Chondrocyte (in vitro differentiated cells): ENCODE results near the gene LRFN2. TPM values are rescaled to one million over a fixed set of nuclear protein-coding genes. Genes with fewer than 3 reads are reported as not detected.

ENCODE experiments used
- DNase-seq: peaks from one replicate; pipeline ENCODE4 v3.0.0; 2021; ENCODE audit warnings: mixed read lengths, low spot score
- H3K27ac Mint-ChIP-seq: one replicate; pipeline ENCODE4 v1.8.0; 2021; ENCODE audit warnings: mild to moderate bottlenecking, moderate library complexity, mixed read lengths; ENCODE audit not compliant: unreplicated experiment
- H3K27me3 Mint-ChIP-seq: 2 replicates; pipeline ENCODE4 v1.8.0; 2021; ENCODE audit warnings: low read depth, mixed read lengths
- H3K36me3 Mint-ChIP-seq: 2 replicates; pipeline ENCODE4 v1.8.0; 2021; ENCODE audit warnings: low read depth, mixed read lengths
- H3K4me1 Mint-ChIP-seq: 2 replicates; pipeline ENCODE4 v1.8.0; 2021; ENCODE audit warnings: low read depth, mild to moderate bottlenecking, mixed read lengths
- H3K4me3 Mint-ChIP-seq: one replicate; pipeline ENCODE4 v1.8.0; 2021; ENCODE audit warnings: mild to moderate bottlenecking, moderate library complexity, mixed read lengths; ENCODE audit not compliant: unreplicated experiment
- H3K9me3 Mint-ChIP-seq: 2 replicates; pipeline ENCODE4 v1.8.0; 2021; ENCODE audit warnings: low read depth, mixed read lengths
- CTCF ChIP-seq: fragments of 200-600 bp; sonication (generic); IDR thresholded peaks from 2 replicates; pipeline ENCODE4 v1.5.0; 2021; ENCODE audit warnings: antibody characterized with exemption, mild to moderate bottlenecking, moderate library complexity
- total RNA-seq: library from RNA; stranded (reverse); gene quantifications from 3 replicates; pipeline ENCODE4 v1.2.1, GENCODE V29; 2021

The LRFN2 gene
- total RNA-seq, 1 donor from 2014 or later: 0.05 TPM

GRCh38 chr6:40552941-40553340 lies 34.2 kb downstream of the LRFN2 start:
- H3K4me3 Mint-ChIP-seq: no peak overlapping the region
- no peaks in the 10 kb centered on the region for H3K4me1 Mint-ChIP-seq
- H3K9me3 Mint-ChIP-seq: no peaks in the 10 kb centered on the region
- DNase-seq: no peak
- no peaks in the 10 kb centered on the region for H3K36me3 Mint-ChIP-seq
- no peak overlapping the region for H3K27ac Mint-ChIP-seq
- H3K27me3 Mint-ChIP-seq: peaks cover 28% of the 10 kb centered on the region
- TF ChIP-seq CTCF: no peak

- Mint-ChIP-seq H3K4me3 (no peak overlapping the region), H3K36me3 (no peaks in the 10 kb centered on the region), H3K27me3 (peaks cover 28% of the 10 kb centered on the region), H3K9me3 (no peaks in the 10 kb centered on the region), H3K4me1 (no peaks in the 10 kb centered on the region), H3K27ac (no peak overlapping the region)
- no peak for TF ChIP-seq CTCF
- no peak for DNase-seq
These were observed 35.1 kb downstream of the LRFN2 start for GRCh38 chr6:40551966-40552505.

- H3K4me3 Mint-ChIP-seq: no peak overlapping the region
- H3K27me3 Mint-ChIP-seq: peaks cover 28% of the 10 kb centered on the region
- H3K9me3 Mint-ChIP-seq: no peaks in the 10 kb centered on the region
- DNase-seq: no peak
- H3K27ac Mint-ChIP-seq: no peak overlapping the region
- no peaks in the 10 kb centered on the region for H3K4me1 Mint-ChIP-seq
- peak; percentile 77 for TF ChIP-seq CTCF
- H3K36me3 Mint-ChIP-seq: no peaks in the 10 kb centered on the region
These were observed 36.7 kb downstream of the LRFN2 start for GRCh38 chr6:40550202-40551101.

GRCh38 chr6:40545954-40546353 lies 41.2 kb downstream of the LRFN2 start:
- no peak overlapping the region for H3K4me3 Mint-ChIP-seq
- H3K4me1 Mint-ChIP-seq: no peaks in the 10 kb centered on the region
- DNase-seq: no peak
- no peak overlapping the region for H3K27ac Mint-ChIP-seq
- no peaks in the 10 kb centered on the region for H3K36me3 Mint-ChIP-seq
- peaks cover 31% of the 10 kb centered on the region for H3K27me3 Mint-ChIP-seq
- no peak for TF ChIP-seq CTCF
- no peaks in the 10 kb centered on the region for H3K9me3 Mint-ChIP-seq

GRCh38 chr6:40543776-40544175 lies 43.4 kb downstream of the LRFN2 start:
- no peaks in the 10 kb centered on the region for H3K36me3 Mint-ChIP-seq
- no peaks in the 10 kb centered on the region for H3K9me3 Mint-ChIP-seq
- no peak overlapping the region for H3K4me3 Mint-ChIP-seq
- no peak for DNase-seq
- no peak for TF ChIP-seq CTCF
- H3K27ac Mint-ChIP-seq: no peak overlapping the region
- H3K27me3 Mint-ChIP-seq: peaks cover 42% of the 10 kb centered on the region
- no peaks in the 10 kb centered on the region for H3K4me1 Mint-ChIP-seq
